DND-41 (cell line): ENCODE results near the gene EVL.

Experiments used
- ATAC-seq: fragments of 200-7000 bp; cut with Tn5 transposase; 3 replicates; pipeline ENCODE4 v1.9.1; 2021; ENCODE audit warnings: low read depth; ENCODE audit not compliant: insufficient read depth
- DNase-seq: peaks from one replicate; pipeline ENCODE4 v3.0.0-alpha.2; 2020
- H2AFZ ChIP-seq: 2 replicates; pipeline ENCODE4 v1.6.0; 2012; ENCODE audit warnings: low read depth, low read length
- H3K27ac ChIP-seq: 2 replicates; pipeline ENCODE4 v1.5.1; 2012; ENCODE audit warnings: low read length, inconsistent platforms
- H3K27me3 ChIP-seq: fragments of 200-600 bp; sonication (generic); 2 replicates; pipeline ENCODE4 v1.6.0; 2012; ENCODE audit warnings: low read length, mild to moderate bottlenecking, inconsistent platforms; ENCODE audit not compliant: insufficient read depth, poor library complexity
- H3K36me3 ChIP-seq: 2 replicates; pipeline ENCODE4 v1.5.1; 2012; ENCODE audit warnings: low read length, inconsistent platforms; ENCODE audit not compliant: insufficient read depth
- H3K4me1 ChIP-seq: 2 replicates; pipeline ENCODE4 v1.5.1; 2012; ENCODE audit warnings: mild to moderate bottlenecking, low read length; ENCODE audit not compliant: insufficient read depth
- H3K4me2 ChIP-seq: 2 replicates; pipeline ENCODE4 v1.6.0; 2012; ENCODE audit warnings: mild to moderate bottlenecking, moderate library complexity, low read length, inconsistent platforms; ENCODE audit not compliant: insufficient read depth
- H3K4me3 ChIP-seq, 2 experiments: fragments of 200-600 bp in 1 of 2; shearing (Covaris generic) in 1 of 2; 2 replicates each; pipeline ENCODE4 v1.5.1; 2012 to 2016; ENCODE audit warnings: inconsistent platforms in 2 of 2, low read length in 2 of 2, mild to moderate bottlenecking in 2 of 2, low read depth in 1 of 2, moderate library complexity in 1 of 2
- H3K79me2 ChIP-seq: 2 replicates; pipeline ENCODE4 v1.6.0; 2012; ENCODE audit warnings: low read length, inconsistent platforms; ENCODE audit not compliant: insufficient read depth
- H3K9ac ChIP-seq: 2 replicates; pipeline ENCODE4 v1.6.0; 2012; ENCODE audit warnings: low read depth, mild to moderate bottlenecking, inconsistent platforms, low read length, moderate library complexity
- H3K9me3 ChIP-seq: 2 replicates; pipeline ENCODE4 v1.5.1; 2012; ENCODE audit warnings: low read length, moderate library complexity, mild to moderate bottlenecking, inconsistent platforms; ENCODE audit not compliant: insufficient read depth, severe bottlenecking
- H4K20me1 ChIP-seq: 2 replicates; pipeline ENCODE4 v1.6.0; 2012; ENCODE audit warnings: low read length; ENCODE audit not compliant: insufficient read depth
- EZH2 ChIP-seq: IDR thresholded peaks from 3 replicates; pipeline ENCODE4 v1.6.1; 2012; ENCODE audit warnings: borderline replicate concordance, low read depth, mild to moderate bottlenecking, moderate library complexity, low read length, inconsistent platforms; ENCODE audit not compliant: severe bottlenecking
- TF ChIP-seq, protein P1 (sequence below): IDR thresholded peaks from 2 replicates; pipeline ENCODE4 v1.5.1; 2012; ENCODE audit warnings: borderline replicate concordance, low read length, moderate library complexity, mild to moderate bottlenecking; ENCODE audit not compliant: poor library complexity, severe bottlenecking; ENCODE audit errors: extremely low read depth

The EVL gene

DNA sequence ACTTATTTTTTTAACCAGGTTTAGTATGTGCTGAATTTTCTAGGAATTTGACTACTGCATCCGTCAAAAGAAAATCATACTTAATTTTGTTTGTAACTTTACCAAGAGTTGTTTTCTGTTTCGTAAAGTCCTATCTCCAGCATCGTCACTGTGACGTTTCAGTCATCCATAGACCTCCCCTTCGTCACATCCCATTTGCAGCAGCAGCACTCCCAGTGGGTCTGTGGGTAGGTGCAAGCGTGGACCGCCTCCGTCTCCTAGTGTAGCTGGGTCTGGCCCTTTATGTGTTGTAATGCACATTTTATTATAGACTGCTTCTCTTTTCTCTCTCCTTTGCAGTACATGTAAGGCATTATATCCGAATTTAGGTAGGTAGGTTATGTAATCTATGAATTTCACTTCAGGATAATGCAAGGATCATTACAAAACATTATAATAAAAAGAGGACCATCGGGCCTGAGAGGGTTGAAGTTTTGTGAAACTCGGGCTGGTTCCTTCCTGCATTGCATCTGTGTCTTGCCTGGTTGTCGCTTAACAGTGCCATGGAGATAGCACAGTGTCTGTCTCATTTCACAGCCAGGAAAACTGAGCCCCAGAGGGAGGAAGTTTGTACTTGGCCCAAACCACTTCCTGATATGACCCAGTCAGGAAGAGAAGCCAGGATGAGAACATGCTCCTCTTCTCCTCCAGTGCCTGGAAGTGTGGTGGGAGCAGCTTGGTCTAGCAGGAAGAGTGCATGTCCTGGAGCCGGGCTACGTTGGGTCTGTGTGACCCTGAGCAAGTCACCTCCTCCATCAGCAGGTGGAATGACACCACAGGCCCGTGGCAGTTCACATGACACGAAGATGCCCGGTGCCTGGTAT is 41.3 kb downstream of the EVL start:
- Histone ChIP-seq H3K9ac (no peak overlapping the region), H3K9me3 (no peaks in the 10 kb centered on the region), H2AFZ (no peak overlapping the region), H3K4me1 (peaks cover 55% of the 10 kb centered on the region), H3K4me3 (no peak overlapping the region), H3K27ac (peak overlapping the region; percentile 63; the same call in 1 of the 2 replicates), H3K4me2 (no peak overlapping the region), H3K36me3 (peaks cover 97% of the 10 kb centered on the region), H4K20me1 (peaks cover 95% of the 10 kb centered on the region), H3K27me3 (no peaks in the 10 kb centered on the region), H3K79me2 (peaks cover 98% of the 10 kb centered on the region)
- TF ChIP-seq EZH2, result no peak
- TF ChIP-seq, protein P1, sequence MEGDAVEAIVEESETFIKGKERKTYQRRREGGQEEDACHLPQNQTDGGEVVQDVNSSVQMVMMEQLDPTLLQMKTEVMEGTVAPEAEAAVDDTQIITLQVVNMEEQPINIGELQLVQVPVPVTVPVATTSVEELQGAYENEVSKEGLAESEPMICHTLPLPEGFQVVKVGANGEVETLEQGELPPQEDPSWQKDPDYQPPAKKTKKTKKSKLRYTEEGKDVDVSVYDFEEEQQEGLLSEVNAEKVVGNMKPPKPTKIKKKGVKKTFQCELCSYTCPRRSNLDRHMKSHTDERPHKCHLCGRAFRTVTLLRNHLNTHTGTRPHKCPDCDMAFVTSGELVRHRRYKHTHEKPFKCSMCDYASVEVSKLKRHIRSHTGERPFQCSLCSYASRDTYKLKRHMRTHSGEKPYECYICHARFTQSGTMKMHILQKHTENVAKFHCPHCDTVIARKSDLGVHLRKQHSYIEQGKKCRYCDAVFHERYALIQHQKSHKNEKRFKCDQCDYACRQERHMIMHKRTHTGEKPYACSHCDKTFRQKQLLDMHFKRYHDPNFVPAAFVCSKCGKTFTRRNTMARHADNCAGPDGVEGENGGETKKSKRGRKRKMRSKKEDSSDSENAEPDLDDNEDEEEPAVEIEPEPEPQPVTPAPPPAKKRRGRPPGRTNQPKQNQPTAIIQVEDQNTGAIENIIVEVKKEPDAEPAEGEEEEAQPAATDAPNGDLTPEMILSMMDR, result peak; percentile 30
- ATAC-seq, result no peak
- no peak for DNase-seq

DNA sequence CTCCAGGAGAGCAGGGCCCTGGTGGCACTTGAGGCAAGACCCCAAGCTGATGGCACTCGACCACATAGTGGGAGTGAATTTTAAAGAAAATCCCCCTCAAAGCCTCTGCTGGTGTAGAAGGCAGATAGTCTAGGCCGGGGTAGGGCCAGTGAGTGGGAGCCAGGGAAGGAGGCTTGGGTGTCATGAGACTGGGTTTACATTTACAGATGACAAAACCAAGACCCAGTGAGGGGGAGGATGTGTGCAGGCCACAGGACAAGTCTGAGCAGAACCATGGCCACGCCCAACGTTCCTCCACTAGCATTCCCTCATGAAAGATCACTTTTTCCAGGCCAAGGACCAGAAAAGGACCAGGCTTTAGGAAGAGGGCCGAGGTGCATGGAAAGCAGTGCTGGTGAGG is 42.0 kb downstream of the EVL start:
- Histone ChIP-seq H3K27ac (peak overlapping the region; percentile 63), H3K4me2 (no peak overlapping the region), H4K20me1 (peaks cover 95% of the 10 kb centered on the region), H3K27me3 (no peaks in the 10 kb centered on the region), H3K36me3 (peaks cover 97% of the 10 kb centered on the region), H2AFZ (no peak overlapping the region), H3K4me3 (no peak overlapping the region), H3K4me1 (peaks cover 50% of the 10 kb centered on the region), H3K9ac (no peak overlapping the region), H3K79me2 (peaks cover 98% of the 10 kb centered on the region), H3K9me3 (no peaks in the 10 kb centered on the region)
- DNase-seq (peak; percentile 33), ATAC-seq (peak; percentile 14; the same call in 2 of the 3 replicates)
- TF ChIP-seq EZH2, result no peak
- TF ChIP-seq, protein P1, result no peak

DNA sequence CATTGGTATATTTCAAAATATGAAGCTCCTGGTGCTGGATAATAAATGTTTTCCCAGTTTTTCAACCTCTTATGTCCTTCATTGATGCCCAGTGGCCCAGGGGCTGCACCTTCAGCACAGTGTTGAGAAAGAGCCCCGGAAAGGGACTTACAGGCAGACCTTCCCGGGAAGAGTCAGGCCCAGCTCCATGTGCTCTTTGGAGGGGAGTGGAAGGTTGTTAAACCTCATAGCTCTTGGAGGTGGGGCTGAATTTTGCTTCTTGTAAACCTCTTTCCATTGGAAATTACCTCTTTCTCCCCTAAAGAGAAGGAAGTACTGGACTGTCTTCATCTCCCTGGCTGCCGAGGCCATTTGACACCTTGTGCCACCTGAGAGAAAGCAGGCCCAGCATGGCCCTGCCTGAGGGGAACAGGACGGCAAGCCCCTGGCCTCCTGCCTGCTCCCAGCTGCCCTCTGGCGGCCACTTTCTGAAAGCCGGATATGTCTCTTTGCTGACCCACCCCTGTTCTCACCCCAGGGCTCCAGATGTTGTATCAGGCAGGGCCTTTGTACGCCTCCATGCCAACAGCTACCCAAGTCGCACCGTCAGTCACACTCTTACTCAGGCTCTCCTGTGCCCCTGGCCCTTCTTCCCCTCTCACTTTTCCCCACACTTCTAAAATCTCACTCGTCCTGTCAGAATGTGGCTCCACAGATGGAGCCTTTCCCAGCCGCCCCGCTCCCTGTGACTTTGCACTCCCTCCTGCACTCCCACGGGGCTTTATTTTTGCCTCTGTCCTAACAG is 43.0 kb downstream of the EVL start:
- H3K36me3 ChIP-seq, result peaks cover 97% of the 10 kb centered on the region
- no peaks in the 10 kb centered on the region for H3K9me3 ChIP-seq
- no peak overlapping the region for H3K4me3 ChIP-seq
- peak overlapping the region; percentile 63 for H3K27ac ChIP-seq
- no peaks in the 10 kb centered on the region for H3K27me3 ChIP-seq
- H3K9ac ChIP-seq, result no peak overlapping the region
- H3K4me2 ChIP-seq, result no peak overlapping the region
- H4K20me1 ChIP-seq, result peaks cover 96% of the 10 kb centered on the region
- TF ChIP-seq EZH2, result no peak
- TF ChIP-seq, protein P1, result peak; percentile 69
- H2AFZ ChIP-seq, result no peak overlapping the region
- H3K79me2 ChIP-seq, result peaks cover 98% of the 10 kb centered on the region
- ATAC-seq, result peak; percentile 77
- peaks cover 42% of the 10 kb centered on the region for H3K4me1 ChIP-seq
- DNase-seq, result peak; percentile 80
